ENCODE results near the gene KCNAB3.

DNA sequence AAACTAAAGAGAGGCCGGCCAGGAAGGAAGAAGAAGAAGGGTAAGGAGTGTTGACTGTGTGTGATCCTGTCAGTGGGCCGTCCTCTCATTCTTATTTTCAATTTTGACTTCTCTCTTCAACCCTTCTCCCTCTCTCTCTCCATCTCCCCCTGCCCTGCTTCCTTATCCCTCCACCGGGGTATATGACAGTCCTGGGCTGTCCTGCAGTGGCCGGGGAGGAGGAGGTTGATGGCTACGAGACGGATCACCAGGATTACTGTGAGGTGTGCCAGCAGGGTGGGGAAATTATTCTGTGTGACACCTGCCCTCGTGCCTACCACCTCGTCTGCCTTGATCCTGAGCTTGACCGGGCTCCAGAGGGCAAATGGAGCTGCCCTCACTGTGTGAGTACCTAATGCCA, 35.4 kb downstream of the KCNAB3 start:
- TF ChIP-seq POLR2AphosphoS5 (IDR thresholded peaks at IDR 0.05; ENCODE audit: low read depth, low read length): no peak
- no peak for TF ChIP-seq POLR2A (IDR thresholded peaks at IDR 0.05; ENCODE audit: low read depth, low read length)

Measured in GM12892 (cell line).